Calu3 (cell line): ENCODE results near the gene PTPRF. TPM values are rescaled to one million over a fixed set of nuclear protein-coding genes. Genes with fewer than 3 reads are reported as not detected.

Experiments used
- BruUV-seq: library from RNA; stranded (reverse); fragments of 400-500 nt; replicated peaks from 2 replicates; lab custom pipeline; 2021; lab: Mats Ljungman, UMichigan
- CTCF ChIA-PET: fragments of 300-600 bp; sonication (Branson Sonifier 250); formaldehyde crosslinking; loops from one replicate; lab custom pipeline; 2022; ENCODE audit warnings: antibody characterized with exemption; lab: Charles Lee
- DNase-seq: peaks from one replicate; pipeline ENCODE4 v3.0.0; 2022
- H3K27ac Mint-ChIP-seq: one replicate; pipeline ENCODE4 v1.8.0; 2022; ENCODE audit warnings: mixed read lengths; ENCODE audit not compliant: unreplicated experiment
- H3K27me3 Mint-ChIP-seq: one replicate; pipeline ENCODE4 v1.8.0; 2022; ENCODE audit warnings: mixed read lengths; ENCODE audit not compliant: unreplicated experiment
- H3K36me3 Mint-ChIP-seq: one replicate; pipeline ENCODE4 v1.8.0; 2022; ENCODE audit warnings: mild to moderate bottlenecking, moderate library complexity, mixed read lengths; ENCODE audit not compliant: insufficient read depth, unreplicated experiment
- H3K4me1 Mint-ChIP-seq: one replicate; pipeline ENCODE4 v1.8.0; 2022; ENCODE audit warnings: mild to moderate bottlenecking, low read depth, mixed read lengths; ENCODE audit not compliant: unreplicated experiment
- H3K4me3 Mint-ChIP-seq: one replicate; pipeline ENCODE4 v1.8.0; 2022; ENCODE audit warnings: mild to moderate bottlenecking, low read depth, moderate library complexity, mixed read lengths; ENCODE audit not compliant: unreplicated experiment
- H3K9me3 Mint-ChIP-seq: one replicate; pipeline ENCODE4 v1.8.0; 2022; ENCODE audit warnings: low read depth, mixed read lengths; ENCODE audit not compliant: unreplicated experiment
- CTCF ChIP-seq: fragments of 200-600 bp; IDR thresholded peaks from one replicate; pipeline ENCODE4 v1.8.0; 2022; ENCODE audit warnings: antibody characterized with exemption; ENCODE audit not compliant: unreplicated experiment
- intact Hi-C: fragments of 100-400 bp; cut with micrococcal nuclease; formaldehyde crosslinking; loops from one replicate; pipeline ENCODE4 v1.10.0; 2022; ENCODE audit not compliant: unreplicated experiment
- total RNA-seq: library from RNA; stranded (reverse); gene quantifications from 2 replicates; pipeline ENCODE4 v1.2.3, GENCODE V29; 2022

PTPRF gene
- total RNA-seq, 1 experiment from 2014 or later, result 318 TPM

GRCh38 chr1:43558346-43558841 is 27.7 kb downstream of the PTPRF start:
- no peak for TF ChIP-seq CTCF
- Mint-ChIP-seq H3K9me3 (no peaks in the 10 kb centered on the region), H3K4me3 (no peak overlapping the region), H3K4me1 (no peaks in the 10 kb centered on the region), H3K36me3 (peaks cover 35% of the 10 kb centered on the region), H3K27me3 (no peaks in the 10 kb centered on the region), H3K27ac (no peak overlapping the region)
- CTCF ChIA-PET, result no interaction called here
- no TSS peak for BruUV-seq
- intact Hi-C loops, result no loop called here
- DNase-seq, result no peak

GRCh38 chr1:43559714-43560113 is 29.0 kb downstream of the PTPRF start:
- H3K36me3 Mint-ChIP-seq, result peaks cover 23% of the 10 kb centered on the region
- no peak overlapping the region for H3K27ac Mint-ChIP-seq
- intact Hi-C loops, result no loop called here
- CTCF ChIA-PET, result no interaction called here
- no TSS peak for BruUV-seq
- no peaks in the 10 kb centered on the region for H3K4me1 Mint-ChIP-seq
- TF ChIP-seq CTCF, result no peak
- H3K4me3 Mint-ChIP-seq, result no peak overlapping the region
- no peaks in the 10 kb centered on the region for H3K9me3 Mint-ChIP-seq
- DNase-seq, result no peak
- no peaks in the 10 kb centered on the region for H3K27me3 Mint-ChIP-seq

GRCh38 chr1:43560286-43560685 is 29.6 kb downstream of the PTPRF start:
- CTCF ChIA-PET, result no interaction called here
- Mint-ChIP-seq H3K4me1 (no peaks in the 10 kb centered on the region), H3K27ac (no peak overlapping the region), H3K9me3 (no peaks in the 10 kb centered on the region), H3K36me3 (peaks cover 20% of the 10 kb centered on the region), H3K4me3 (no peak overlapping the region), H3K27me3 (no peaks in the 10 kb centered on the region)
- DNase-seq, result no peak
- no TSS peak for BruUV-seq
- no peak for TF ChIP-seq CTCF
- intact Hi-C loops, result no loop called here

- H3K27me3 Mint-ChIP-seq, result no peaks in the 10 kb centered on the region
- no TSS peak for BruUV-seq
- no peaks in the 10 kb centered on the region for H3K4me1 Mint-ChIP-seq
- CTCF ChIA-PET, result no interaction called here
- no peak for TF ChIP-seq CTCF
- peaks cover 6% of the 10 kb centered on the region for H3K36me3 Mint-ChIP-seq
- no peaks in the 10 kb centered on the region for H3K9me3 Mint-ChIP-seq
- no peak for DNase-seq
- H3K27ac Mint-ChIP-seq, result no peak overlapping the region
- intact Hi-C loops, result no loop called here
- no peak overlapping the region for H3K4me3 Mint-ChIP-seq
These were observed 33.3 kb downstream of the PTPRF start for GRCh38 chr1:43563876-43564539.
